Panc1 (cell line): ENCODE data around the gene INPP5F. TPM values are rescaled to one million over a fixed set of nuclear protein-coding genes. Genes with fewer than 3 reads are reported as not detected.

ENCODE experiments used
- ATAC-seq: fragments of 200-7000 bp; cut with Tn5 transposase; 2 replicates; pipeline ENCODE4 v1.9.1; 2020; ENCODE audit warnings: mild to moderate bottlenecking, moderate library complexity
- BruUV-seq: library from RNA; stranded (reverse); fragments of 400-500 nt; replicated peaks from 2 replicates; lab custom pipeline; 2021; lab: Mats Ljungman, UMichigan
- CTCF ChIA-PET: fragments of 300-600 bp; sonication (Branson Sonifier 250); formaldehyde crosslinking; loops from one replicate; lab custom pipeline; 2022; ENCODE audit warnings: antibody characterized with exemption; lab: Charles Lee
- POLR2A ChIA-PET: fragments of 300-600 bp; sonication (Branson Sonifier 250); formaldehyde crosslinking; loops from one replicate; lab custom pipeline; 2022; ENCODE audit warnings: antibody characterized with exemption; lab: Charles Lee
- DNase-seq: peaks from one replicate; pipeline ENCODE4 v3.0.0-alpha.2; 2010; ENCODE audit warnings: low read depth, low spot score
- H3K27ac ChIP-seq: 2 replicates; pipeline ENCODE4 v1.5.1; 2011; ENCODE audit warnings: mild to moderate bottlenecking, low read length, inconsistent platforms
- H3K27me3 ChIP-seq: fragments of 200-500 bp; sonication (Bioruptor generic); 2 replicates; pipeline ENCODE4 v1.6.0; 2014; ENCODE audit warnings: low read length, inconsistent platforms; ENCODE audit not compliant: control insufficient read depth, insufficient read depth
- H3K36me3 ChIP-seq: fragments of 200-500 bp; sonication (Bioruptor generic); 2 replicates; pipeline ENCODE4 v1.5.1; 2014; ENCODE audit warnings: inconsistent platforms, mild to moderate bottlenecking, low read length, moderate library complexity; ENCODE audit not compliant: control insufficient read depth, insufficient read depth
- H3K4me1 ChIP-seq: 2 replicates; pipeline ENCODE4 v1.5.1; 2011; ENCODE audit warnings: inconsistent platforms, mild to moderate bottlenecking, low read length, moderate library complexity; ENCODE audit not compliant: control insufficient read depth, insufficient read depth
- H3K4me3 ChIP-seq, 2 experiments: 2 replicates each; pipeline ENCODE4 v1.5.1; 2011 to 2012; ENCODE audit warnings: low read depth in 2 of 2, low read length in 2 of 2, mild to moderate bottlenecking in 2 of 2, inconsistent platforms in 1 of 2, moderate library complexity in 1 of 2
- H3K9me3 ChIP-seq: fragments of 200-500 bp; sonication (Bioruptor generic); 2 replicates; pipeline ENCODE4 v1.5.1; 2014; ENCODE audit warnings: low read depth, mild to moderate bottlenecking, inconsistent platforms, low read length, moderate library complexity; ENCODE audit not compliant: control insufficient read depth, insufficient read depth
- CTCF ChIP-seq: fragments of 450-650 bp; IDR thresholded peaks from 2 replicates; pipeline ENCODE4 v1.5.1; 2017; ENCODE audit warnings: mild to moderate bottlenecking
- POLR2AphosphoS5 ChIP-seq: IDR thresholded peaks from 2 replicates; pipeline ENCODE4 v1.6.1; 2012; ENCODE audit warnings: mild to moderate bottlenecking, low read depth, low read length, moderate library complexity
- SIN3A ChIP-seq: IDR thresholded peaks from 2 replicates; pipeline ENCODE4 v1.6.1; 2012; ENCODE audit warnings: low read depth, mild to moderate bottlenecking, low read length, moderate library complexity, borderline replicate concordance; ENCODE audit not compliant: insufficient read depth
- TCF7L2 ChIP-seq: IDR thresholded peaks from 2 replicates; pipeline ENCODE4 v1.6.1; 2011; ENCODE audit warnings: mild to moderate bottlenecking, low read depth, low read length, inconsistent platforms
- in situ Hi-C: cut with HindIII; loops from 2 replicates; pipeline ENCODE4 v1.10.0; 2016; ENCODE audit warnings: low sequenced_read_pairs, low pct_unique_long_range_greater_than_20kb
- intact Hi-C: fragments of 100-400 bp; cut with micrococcal nuclease; formaldehyde crosslinking; loops from one replicate; pipeline ENCODE4 v1.10.0; 2022; ENCODE audit not compliant: unreplicated experiment
- total RNA-seq: library from RNA; stranded (reverse); gene quantifications from one replicate; pipeline ENCODE4 v1.2.1, GENCODE V29; 2021; ENCODE audit not compliant: unreplicated experiment
- TF ChIP-seq, protein P1 (sequence below), 2 experiments: IDR thresholded peaks; 2 replicates each; pipeline ENCODE4 v1.6.1; 2011 to 2012; ENCODE audit warnings: low read depth in 2 of 2, control low read depth in 1 of 2, low read length in 1 of 2, mild to moderate bottlenecking in 1 of 2, moderate library complexity in 1 of 2; ENCODE audit not compliant: insufficient read depth in 1 of 2

INPP5F gene
- total RNA-seq, 1 experiment from 2014 or later = 26.7 TPM

GRCh38 chr10:119852277-119852676 is 126.4 kb downstream of the INPP5F start:
- ChIA-PET CTCF (no interaction called here), POLR2A (no interaction called here)
- no TSS peak for BruUV-seq
- 0 out of 2 replicates have a peak, but pooled peaks cover 3% of the 10 kb centered on the region for H3K4me1 ChIP-seq
- no peak overlapping the region for H3K4me3 ChIP-seq
- DNase-seq (no peak), ATAC-seq (no peak)
- intact Hi-C loops = loop anchor here (10.0 kb wide), 1 partner anchor 247 kb away; no protein-coding TSS in a partner anchor
- no peaks in the 10 kb centered on the region for H3K9me3 ChIP-seq
- H3K27ac ChIP-seq = no peak overlapping the region
- peaks cover 41% of the 10 kb centered on the region for H3K36me3 ChIP-seq
- in situ Hi-C loops = no loop called here
- H3K27me3 ChIP-seq = no peaks in the 10 kb centered on the region
- TF ChIP-seq SIN3A (no peak), TCF7L2 (no peak), POLR2AphosphoS5 (no peak), CTCF (no peak)
- TF ChIP-seq, protein P1, sequence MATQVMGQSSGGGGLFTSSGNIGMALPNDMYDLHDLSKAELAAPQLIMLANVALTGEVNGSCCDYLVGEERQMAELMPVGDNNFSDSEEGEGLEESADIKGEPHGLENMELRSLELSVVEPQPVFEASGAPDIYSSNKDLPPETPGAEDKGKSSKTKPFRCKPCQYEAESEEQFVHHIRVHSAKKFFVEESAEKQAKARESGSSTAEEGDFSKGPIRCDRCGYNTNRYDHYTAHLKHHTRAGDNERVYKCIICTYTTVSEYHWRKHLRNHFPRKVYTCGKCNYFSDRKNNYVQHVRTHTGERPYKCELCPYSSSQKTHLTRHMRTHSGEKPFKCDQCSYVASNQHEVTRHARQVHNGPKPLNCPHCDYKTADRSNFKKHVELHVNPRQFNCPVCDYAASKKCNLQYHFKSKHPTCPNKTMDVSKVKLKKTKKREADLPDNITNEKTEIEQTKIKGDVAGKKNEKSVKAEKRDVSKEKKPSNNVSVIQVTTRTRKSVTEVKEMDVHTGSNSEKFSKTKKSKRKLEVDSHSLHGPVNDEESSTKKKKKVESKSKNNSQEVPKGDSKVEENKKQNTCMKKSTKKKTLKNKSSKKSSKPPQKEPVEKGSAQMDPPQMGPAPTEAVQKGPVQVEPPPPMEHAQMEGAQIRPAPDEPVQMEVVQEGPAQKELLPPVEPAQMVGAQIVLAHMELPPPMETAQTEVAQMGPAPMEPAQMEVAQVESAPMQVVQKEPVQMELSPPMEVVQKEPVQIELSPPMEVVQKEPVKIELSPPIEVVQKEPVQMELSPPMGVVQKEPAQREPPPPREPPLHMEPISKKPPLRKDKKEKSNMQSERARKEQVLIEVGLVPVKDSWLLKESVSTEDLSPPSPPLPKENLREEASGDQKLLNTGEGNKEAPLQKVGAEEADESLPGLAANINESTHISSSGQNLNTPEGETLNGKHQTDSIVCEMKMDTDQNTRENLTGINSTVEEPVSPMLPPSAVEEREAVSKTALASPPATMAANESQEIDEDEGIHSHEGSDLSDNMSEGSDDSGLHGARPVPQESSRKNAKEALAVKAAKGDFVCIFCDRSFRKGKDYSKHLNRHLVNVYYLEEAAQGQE (IDR thresholded peaks at IDR 0.05; ENCODE audit: insufficient read depth in 1 of 2, low read depth in 2 of 2, low read length in 1 of 2) = no peak

GRCh38 chr10:119852822-119853221 is 127.0 kb downstream of the INPP5F start:
- Histone ChIP-seq H3K4me3 (no peak overlapping the region), H3K36me3 (peaks cover 41% of the 10 kb centered on the region), H3K27me3 (no peaks in the 10 kb centered on the region), H3K27ac (no peak overlapping the region), H3K9me3 (no peaks in the 10 kb centered on the region), H3K4me1 (0 out of 2 replicates have a peak, but pooled peaks cover 3% of the 10 kb centered on the region)
- ATAC-seq (no peak), DNase-seq (no peak)
- in situ Hi-C loops (no loop called here), intact Hi-C loops (loop anchor here (10.0 kb wide), 1 partner anchor 248 kb away; no protein-coding TSS in a partner anchor)
- CTCF ChIA-PET = no interaction called here
- POLR2A ChIA-PET = no interaction called here
- TF ChIP-seq SIN3A (no peak), POLR2AphosphoS5 (no peak), TCF7L2 (no peak)
- TF ChIP-seq, protein P1 (IDR thresholded peaks at IDR 0.05; ENCODE audit: insufficient read depth in 1 of 2, low read depth in 2 of 2, low read length in 1 of 2) = no peak
- BruUV-seq = no TSS peak
